Aorta (tissue), 5 donors: ENCODE measurements around the gene METTL18. TPM values are rescaled to one million over a fixed set of nuclear protein-coding genes. Genes with fewer than 3 reads are reported as not detected.

Experiments used
- ATAC-seq: fragments of 200-7000 bp; cut with Tn5 transposase; one replicate; pipeline ENCODE4 v1.9.1; 2022; ENCODE audit warnings: moderate library complexity; ENCODE audit not compliant: low FRiP score
- DNase-seq, 2 donors: peaks; one replicate each; pipeline ENCODE4 v3.0.0-alpha.2; 2020
- H3K27ac ChIP-seq, 2 donors: one replicate each; pipeline ENCODE4 v1.5.1; 2013; ENCODE audit warnings: low read length in 2 of 2, mild to moderate bottlenecking in 2 of 2, moderate library complexity in 2 of 2, control low read depth in 1 of 2, inconsistent platforms in 1 of 2, low read depth in 1 of 2
- H3K27me3 ChIP-seq, 2 donors: one replicate each; pipeline ENCODE4 v1.6.1; 2013; ENCODE audit warnings: control low read depth in 1 of 2, low read length in 1 of 2, mild to moderate bottlenecking in 1 of 2, moderate library complexity in 1 of 2; ENCODE audit not compliant: insufficient read depth in 2 of 2, control insufficient read depth in 1 of 2
- H3K36me3 ChIP-seq, 2 donors: one replicate each; pipeline ENCODE4 v1.6.1; 2013; ENCODE audit warnings: control low read depth in 1 of 2, low read length in 1 of 2, mild to moderate bottlenecking in 1 of 2; ENCODE audit not compliant: insufficient read depth in 2 of 2, control insufficient read depth in 1 of 2
- H3K4me1 ChIP-seq, 2 donors: one replicate each; pipeline ENCODE4 v1.6.1; 2013; ENCODE audit warnings: low read length in 2 of 2, control low read depth in 1 of 2, mild to moderate bottlenecking in 1 of 2, moderate library complexity in 1 of 2; ENCODE audit not compliant: insufficient read depth in 2 of 2, control insufficient read depth in 1 of 2
- H3K4me3 ChIP-seq, 2 donors: one replicate each; pipeline ENCODE4 v1.5.1; 2013; ENCODE audit warnings: low read length in 2 of 2, control low read depth in 1 of 2, mild to moderate bottlenecking in 1 of 2
- H3K9me3 ChIP-seq: one replicate; pipeline ENCODE4 v1.6.1; 2013; ENCODE audit warnings: mild to moderate bottlenecking, low read length; ENCODE audit not compliant: control insufficient read depth
- WGBS, 2 donors: extraction: QIAGEN DNeasy Blood & Tissue Kit; methylation state at CpG; one replicate each; pipeline ENCODE4 v1.1.7; 2013; 5-methylcytosine and 5-hydroxymethylcytosine counted together
- intact Hi-C, 2 donors: fragments of 100-400 bp; cut with DNase I; formaldehyde crosslinking; loops; one replicate each; pipeline versions ENCODE4 v1.14.2 to v1.15.0; 2022
- polyA plus RNA-seq, 2 donors: library from polyadenylated mRNA; stranded (reverse); fragments of 200-250 nt; gene quantifications; one replicate each; pipeline ENCODE4 v1.2.3, GENCODE V29; 2013
- total RNA-seq, 2 donors: library from RNA; stranded (reverse); fragmentation: NEBNext Ultra II Directional; extraction: Animal tissue kit (Norgen Biotek cat#: 25700); gene quantifications; one replicate each; pipeline ENCODE4 v1.2.1, GENCODE V29; 2021
- donor health status: healthy with polysubstance abuse.
- donor health status: Bipolar disorder and iron deficiency.
- donor health status: DM: no; HTN: no; CAD: no.
- donor health status: DM: no; HTN: no; CAD: no.
- donor health status: DM: yes; HTN: yes; CAD: no.

METTL18 gene
- total and polyA plus RNA-seq, 4 donors, result 4.7 to 9.6 (median 5.6) TPM

- Histone ChIP-seq H3K4me3 (no peak overlapping the region), H3K36me3 (no peaks in the 10 kb centered on the region), H3K27ac (no peak overlapping the region), H3K4me1 (no peaks in the 10 kb centered on the region), H3K9me3 (no peaks in the 10 kb centered on the region), H3K27me3 (no peaks in the 10 kb centered on the region)
- DNase-seq (no peak), ATAC-seq (no peak)
- intact Hi-C loops, result no loop called here
These were observed 15.6 kb downstream of the METTL18 start for GRCh38 chr1:169779150-169779549.

DNA sequence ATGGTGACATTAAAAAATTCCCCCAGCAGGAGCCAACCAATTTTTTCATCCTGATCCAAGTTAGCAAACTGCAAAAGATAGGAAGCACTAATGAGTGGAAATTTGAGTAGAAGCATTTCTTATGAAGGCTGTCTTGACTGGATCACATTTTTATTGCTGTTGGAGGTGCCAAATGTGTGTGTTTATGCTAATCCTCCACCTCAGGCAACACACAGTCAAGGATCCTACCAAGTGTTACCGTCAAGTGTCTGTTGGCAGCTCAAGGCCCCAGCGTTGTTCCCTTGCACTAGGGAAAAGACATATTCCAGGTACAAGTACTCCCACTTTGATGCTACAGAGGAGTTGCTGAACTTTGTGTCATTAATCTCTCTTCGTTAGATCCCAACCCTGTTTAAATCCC lies 18.3 kb downstream of the METTL18 start:
- Histone ChIP-seq H3K27me3 (no peaks in the 10 kb centered on the region), H3K36me3 (no peaks in the 10 kb centered on the region), H3K4me3 (no peak overlapping the region), H3K27ac (no peak overlapping the region), H3K4me1 (no peaks in the 10 kb centered on the region), H3K9me3 (no peaks in the 10 kb centered on the region)
- no peak for ATAC-seq
- 73 to 76% methylated on average over 3 of the region's 3 CpGs for WGBS, 2 donors
- no peak for DNase-seq
- intact Hi-C loops, result no loop called here

DNA sequence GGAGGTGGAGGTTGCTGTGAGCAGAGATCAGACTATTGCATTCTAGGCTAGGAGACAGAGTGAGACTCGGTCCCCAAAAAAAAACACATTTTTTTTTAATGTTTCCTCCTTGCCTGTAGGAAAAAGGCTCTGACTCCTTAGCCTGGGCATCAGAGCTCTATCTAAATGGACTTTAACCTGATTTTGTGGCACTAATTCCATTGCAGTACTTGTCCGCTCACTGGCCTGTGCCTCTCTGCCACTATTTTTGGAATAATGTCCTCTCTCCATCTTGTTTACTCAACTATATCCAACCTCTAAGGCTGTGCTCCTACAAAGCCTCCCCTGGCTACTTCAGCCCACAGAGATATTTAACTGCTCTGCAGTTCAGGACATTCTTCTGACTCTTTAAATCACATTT lies 26.5 kb downstream of the METTL18 start:
- no peaks in the 10 kb centered on the region for H3K9me3 ChIP-seq

GRCh38 chr1:169765580-169766331 lies 29.0 kb downstream of the METTL18 start:
- 43 to 54% methylated on average over 7 of the region's 7 CpGs for WGBS, 2 donors
- Histone ChIP-seq H3K9me3 (no peaks in the 10 kb centered on the region), H3K4me3 (no peak overlapping the region), H3K27me3 (no peaks in the 10 kb centered on the region), H3K36me3 (no peaks in the 10 kb centered on the region), H3K4me1 (no peaks in the 10 kb centered on the region), H3K27ac (no peak overlapping the region)
- intact Hi-C loops, result no loop called here
- no peak for DNase-seq
- ATAC-seq, result no peak

More for the DNA sequence above, 26.5 kb downstream of the METTL18 start:
- 67 to 75% methylated on average over 2 of the region's 2 CpGs for WGBS, 2 donors
- DNase-seq (no peak), ATAC-seq (no peak)
- intact Hi-C loops, result no loop called here
- H3K27ac ChIP-seq, result no peak overlapping the region
- no peaks in the 10 kb centered on the region for H3K36me3 ChIP-seq
- no peak overlapping the region for H3K4me3 ChIP-seq
- no peaks in the 10 kb centered on the region for H3K4me1 ChIP-seq
- no peaks in the 10 kb centered on the region for H3K27me3 ChIP-seq

- no peak overlapping the region for H3K27ac ChIP-seq
- no peak overlapping the region for H3K4me3 ChIP-seq
- ATAC-seq (no peak), DNase-seq (no peak)
- H3K27me3 ChIP-seq, result no peaks in the 10 kb centered on the region
- intact Hi-C loops, result no loop called here
- H3K36me3 ChIP-seq, result no peaks in the 10 kb centered on the region
- WGBS, 2 donors, result 49 to 59% methylated on average over 1 of the region's 1 CpG
- H3K9me3 ChIP-seq, result no peaks in the 10 kb centered on the region
- H3K4me1 ChIP-seq, result no peaks in the 10 kb centered on the region
These were observed 29.8 kb downstream of the METTL18 start for GRCh38 chr1:169764919-169765318.

GRCh38 chr1:169762699-169763098 lies 32.0 kb downstream of the METTL18 start:
- Histone ChIP-seq H3K36me3 (no peaks in the 10 kb centered on the region), H3K9me3 (no peaks in the 10 kb centered on the region), H3K4me3 (no peak overlapping the region), H3K4me1 (no peaks in the 10 kb centered on the region), H3K27me3 (no peaks in the 10 kb centered on the region), H3K27ac (no peak overlapping the region)
- intact Hi-C loops, result no loop called here
- ATAC-seq (no peak), DNase-seq (no peak)
- WGBS, 2 donors, result 95 to 100% methylated on average over 1 of the region's 1 CpG

GRCh38 chr1:169759038-169759437 lies 35.7 kb downstream of the METTL18 start:
- Histone ChIP-seq H3K27ac (no peak overlapping the region), H3K4me3 (no peak overlapping the region), H3K9me3 (no peaks in the 10 kb centered on the region), H3K27me3 (no peaks in the 10 kb centered on the region), H3K36me3 (no peaks in the 10 kb centered on the region), H3K4me1 (no peaks in the 10 kb centered on the region)
- no peak for DNase-seq
- ATAC-seq, result no peak
- intact Hi-C loops, result no loop called here
- WGBS, 2 donors, result 77 to 82% methylated on average over 3 of the region's 3 CpGs

- intact Hi-C loops, result no loop called here
- no peak overlapping the region for H3K27ac ChIP-seq
- no peaks in the 10 kb centered on the region for H3K27me3 ChIP-seq
- H3K4me3 ChIP-seq, result no peak overlapping the region
- H3K4me1 ChIP-seq, result no peaks in the 10 kb centered on the region
- DNase-seq (no peak), ATAC-seq (no peak)
- WGBS, 2 donors, result 56 to 58% methylated on average over 4 of the region's 4 CpGs
- no peaks in the 10 kb centered on the region for H3K36me3 ChIP-seq
- H3K9me3 ChIP-seq, result no peaks in the 10 kb centered on the region
These were observed 41.2 kb downstream of the METTL18 start for GRCh38 chr1:169753549-169753948.

- Histone ChIP-seq H3K9me3 (no peaks in the 10 kb centered on the region), H3K27me3 (no peaks in the 10 kb centered on the region), H3K36me3 (no peaks in the 10 kb centered on the region), H3K4me3 (no peak overlapping the region), H3K27ac (no peak overlapping the region), H3K4me1 (no peaks in the 10 kb centered on the region)
- intact Hi-C loops, result no loop called here
- ATAC-seq (no peak), DNase-seq (no peak)
- WGBS, 2 donors, result 67 to 85% methylated on average over 1 of the region's 1 CpG
These were observed 44.7 kb downstream of the METTL18 start for GRCh38 chr1:169750041-169750440.
